ENCODE results near the gene MRPS16. TPM values are rescaled to one million over a fixed set of nuclear protein-coding genes. Genes with fewer than 3 reads are reported as not detected.

The MRPS16 gene
- polyA plus RNA-seq, 10 donors = 64.2 to 75.7 (median 68.7) TPM

DNA sequence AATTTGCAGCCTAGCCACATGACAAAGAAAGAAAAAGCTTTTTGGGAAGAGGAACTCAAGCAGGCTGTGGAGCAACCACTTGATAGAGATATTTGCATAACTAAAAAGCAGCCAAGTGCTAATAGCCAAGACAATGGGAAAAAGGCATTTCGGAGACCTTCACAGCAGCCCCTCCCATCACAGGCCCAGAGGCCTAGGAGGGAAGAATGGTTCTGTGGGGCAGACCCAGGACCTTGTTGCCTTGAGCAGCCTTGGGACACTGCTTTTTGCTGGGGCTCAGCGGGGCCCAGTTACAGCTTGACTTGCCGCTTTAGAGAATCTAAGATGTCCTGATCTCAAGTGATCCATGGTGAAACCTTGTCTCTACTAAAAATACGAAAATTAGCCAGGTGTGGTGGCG lies 46.1 kb downstream of the MRPS16 start:
- no peak for DNase-seq

DNA sequence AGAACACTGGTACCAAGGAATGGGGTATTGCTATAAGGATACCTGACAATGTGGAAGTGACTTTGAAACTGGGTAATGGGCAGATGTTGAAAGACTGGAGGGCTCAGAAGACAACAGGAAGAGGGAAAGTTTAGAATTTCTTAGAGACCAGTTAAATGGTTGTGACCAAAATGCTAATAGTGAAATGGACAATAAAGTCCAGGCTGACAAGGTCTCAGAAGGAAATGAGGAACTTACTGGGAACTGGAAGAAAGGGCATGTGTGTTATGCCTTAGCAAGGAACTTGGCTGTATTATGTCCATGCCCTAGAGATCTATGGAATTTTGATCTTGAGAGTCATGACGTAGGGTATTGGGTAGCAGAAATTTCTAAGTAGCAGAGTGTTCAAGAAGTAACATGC lies 46.6 kb downstream of the MRPS16 start:
- no peak for DNase-seq

DNA sequence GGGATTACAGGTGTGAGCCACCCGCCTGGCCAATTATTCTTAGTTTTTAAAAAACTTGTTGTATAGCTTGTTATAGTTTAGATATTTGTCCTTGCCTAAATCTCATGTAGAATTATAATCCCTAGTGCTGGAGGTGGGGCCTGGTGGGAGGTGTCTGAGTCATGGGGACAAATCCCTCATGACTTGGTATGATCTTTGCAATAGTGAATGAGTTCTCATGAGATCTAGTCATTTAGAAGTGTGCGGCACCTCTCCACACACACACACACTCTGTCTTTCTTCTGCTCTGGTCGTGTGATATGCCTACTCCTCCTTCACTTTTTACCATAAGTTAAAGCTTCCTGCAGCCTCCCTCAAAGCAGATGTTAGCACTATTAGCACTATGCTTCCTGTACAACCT lies 47.4 kb downstream of the MRPS16 start:
- no peak for DNase-seq

Other genes starting within 250 kb of the MRPS16 start
- gene P4HA1, start 155.8 kb downstream of the MRPS16 start, polyA plus RNA-seq (ENCODE audit: insufficient read length in 10 of 10) = 10 to 100 TPM; 49.9 to 84.5 (median 72.8) TPM
- 1 to 10 TPM; 2.1 to 5.3 (median 2.9) TPM for gene NUDT13, start 142.2 kb downstream of the MRPS16 start, polyA plus RNA-seq (ENCODE audit: insufficient read length in 10 of 10)
- gene ECD, start 84.6 kb downstream of the MRPS16 start, polyA plus RNA-seq (ENCODE audit: insufficient read length in 10 of 10) = 10 to 100 TPM; 19.3 to 28.8 (median 23.8) TPM
- gene FAM149B1, start 84.5 kb downstream of the MRPS16 start, polyA plus RNA-seq (ENCODE audit: insufficient read length in 10 of 10) = 10 to 100 TPM; 16.4 to 37.2 (median 23.6) TPM
- gene DNAJC9, start 5.4 kb downstream of the MRPS16 start, polyA plus RNA-seq (ENCODE audit: insufficient read length in 10 of 10) = 10 to 100 TPM; 17.5 to 27.6 (median 21.0) TPM
- gene CFAP70, start 106.2 kb upstream of the MRPS16 start, polyA plus RNA-seq (ENCODE audit: insufficient read length in 10 of 10) = 1 to 10 TPM in 6 of 10 donors, under 1 TPM in 4; 0.60 to 2.6 (median 1.5) TPM
- 10 to 100 TPM; 53.7 to 62.5 (median 56.6) TPM for gene ANXA7, start 161.4 kb upstream of the MRPS16 start, polyA plus RNA-seq (ENCODE audit: insufficient read length in 10 of 10)
- gene MSS51, start 180.9 kb upstream of the MRPS16 start, polyA plus RNA-seq (ENCODE audit: insufficient read length in 10 of 10) = 10 to 100 TPM in 9 of 10 donors, 1 to 10 TPM in 1; 8.7 to 73.2 (median 44.9) TPM
- gene PPP3CB, start 243.4 kb upstream of the MRPS16 start, polyA plus RNA-seq (ENCODE audit: insufficient read length in 10 of 10) = 100 to 1,000 TPM in 9 of 10 donors, 10 to 100 TPM in 1; 98.1 to 203 (median 161) TPM

Data from muscle of back (tissue), 11 donors.